ENCODE measurements around the gene KRTAP10-1.

DNA sequence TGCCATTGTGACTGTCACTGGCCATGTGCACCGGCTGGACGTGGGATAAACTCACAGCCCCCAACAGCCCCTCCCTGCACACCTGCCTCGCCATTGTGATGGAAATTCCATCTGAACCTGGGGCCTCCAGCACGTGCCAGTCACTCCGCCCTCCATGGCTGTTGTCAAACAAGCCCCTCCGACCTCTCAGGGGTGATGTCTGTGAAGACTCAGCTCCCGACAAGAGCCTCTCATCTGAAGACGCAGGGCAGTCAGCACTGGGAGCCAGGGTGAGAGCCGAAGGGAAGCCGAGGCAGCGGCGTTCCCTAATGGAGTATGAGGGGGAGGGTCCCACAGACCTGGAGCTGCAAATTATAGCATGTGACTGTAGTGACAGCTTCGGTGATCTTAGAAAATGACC lies 12.7 kb upstream of the KRTAP10-1 start:
- TF ChIP-seq, protein P1, sequence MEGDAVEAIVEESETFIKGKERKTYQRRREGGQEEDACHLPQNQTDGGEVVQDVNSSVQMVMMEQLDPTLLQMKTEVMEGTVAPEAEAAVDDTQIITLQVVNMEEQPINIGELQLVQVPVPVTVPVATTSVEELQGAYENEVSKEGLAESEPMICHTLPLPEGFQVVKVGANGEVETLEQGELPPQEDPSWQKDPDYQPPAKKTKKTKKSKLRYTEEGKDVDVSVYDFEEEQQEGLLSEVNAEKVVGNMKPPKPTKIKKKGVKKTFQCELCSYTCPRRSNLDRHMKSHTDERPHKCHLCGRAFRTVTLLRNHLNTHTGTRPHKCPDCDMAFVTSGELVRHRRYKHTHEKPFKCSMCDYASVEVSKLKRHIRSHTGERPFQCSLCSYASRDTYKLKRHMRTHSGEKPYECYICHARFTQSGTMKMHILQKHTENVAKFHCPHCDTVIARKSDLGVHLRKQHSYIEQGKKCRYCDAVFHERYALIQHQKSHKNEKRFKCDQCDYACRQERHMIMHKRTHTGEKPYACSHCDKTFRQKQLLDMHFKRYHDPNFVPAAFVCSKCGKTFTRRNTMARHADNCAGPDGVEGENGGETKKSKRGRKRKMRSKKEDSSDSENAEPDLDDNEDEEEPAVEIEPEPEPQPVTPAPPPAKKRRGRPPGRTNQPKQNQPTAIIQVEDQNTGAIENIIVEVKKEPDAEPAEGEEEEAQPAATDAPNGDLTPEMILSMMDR (conservative IDR thresholded peaks at IDR 0.05): no peak
- no peak for TF ChIP-seq ZFX (IDR thresholded peaks at IDR 0.05)
